ENCODE results near the gene MOB1B. TPM values are rescaled to one million over a fixed set of nuclear protein-coding genes. Genes with fewer than 3 reads are reported as not detected.

The MOB1B gene
- polyA plus RNA-seq, 1 experiment: 5.6 TPM

DNA sequence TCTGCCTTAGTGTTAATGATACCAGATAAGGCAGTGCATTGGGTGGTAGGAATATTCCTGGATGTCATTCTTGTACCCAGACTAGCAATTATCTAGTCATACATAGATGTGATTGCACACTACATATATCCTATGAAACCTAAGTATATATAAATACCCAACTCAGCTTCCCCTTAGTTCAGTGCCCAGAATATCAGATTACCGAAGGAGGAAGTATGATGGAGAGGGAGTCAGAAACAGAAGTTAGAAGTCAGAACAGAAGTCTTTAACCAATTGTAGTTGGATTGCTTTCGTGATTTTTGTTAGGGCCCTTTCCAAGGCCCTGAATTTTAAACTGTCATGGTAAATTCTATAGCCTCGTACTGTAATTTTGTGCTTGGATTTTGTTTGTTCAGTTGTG is 42.9 kb downstream of the MOB1B start:
- H3K27me3 ChIP-seq (ENCODE audit: control insufficient read depth, insufficient read depth, low read length): no peaks in the 10 kb centered on the region
- no peaks in the 10 kb centered on the region for H3K36me3 ChIP-seq (ENCODE audit: control insufficient read depth, insufficient read depth, low read length)
- no peak overlapping the region for H3K4me3 ChIP-seq (ENCODE audit: low read depth, low read length)
- ChIA-PET POLR2A (no interaction called here), CTCF (interaction anchor here (1.7 to 1.8 kb wide), 2 partner anchors 11 to 14 kb away, joined by 5 to 6 read pairs; no protein-coding TSS in a partner anchor)
- TF ChIP-seq, protein P1, sequence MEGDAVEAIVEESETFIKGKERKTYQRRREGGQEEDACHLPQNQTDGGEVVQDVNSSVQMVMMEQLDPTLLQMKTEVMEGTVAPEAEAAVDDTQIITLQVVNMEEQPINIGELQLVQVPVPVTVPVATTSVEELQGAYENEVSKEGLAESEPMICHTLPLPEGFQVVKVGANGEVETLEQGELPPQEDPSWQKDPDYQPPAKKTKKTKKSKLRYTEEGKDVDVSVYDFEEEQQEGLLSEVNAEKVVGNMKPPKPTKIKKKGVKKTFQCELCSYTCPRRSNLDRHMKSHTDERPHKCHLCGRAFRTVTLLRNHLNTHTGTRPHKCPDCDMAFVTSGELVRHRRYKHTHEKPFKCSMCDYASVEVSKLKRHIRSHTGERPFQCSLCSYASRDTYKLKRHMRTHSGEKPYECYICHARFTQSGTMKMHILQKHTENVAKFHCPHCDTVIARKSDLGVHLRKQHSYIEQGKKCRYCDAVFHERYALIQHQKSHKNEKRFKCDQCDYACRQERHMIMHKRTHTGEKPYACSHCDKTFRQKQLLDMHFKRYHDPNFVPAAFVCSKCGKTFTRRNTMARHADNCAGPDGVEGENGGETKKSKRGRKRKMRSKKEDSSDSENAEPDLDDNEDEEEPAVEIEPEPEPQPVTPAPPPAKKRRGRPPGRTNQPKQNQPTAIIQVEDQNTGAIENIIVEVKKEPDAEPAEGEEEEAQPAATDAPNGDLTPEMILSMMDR (IDR thresholded peaks at IDR 0.05; ENCODE audit: insufficient read depth, low read depth, low read length): no peak
- no peak for DNase-seq (ENCODE audit: low read depth)

- TF ChIP-seq, protein P1 (IDR thresholded peaks at IDR 0.05; ENCODE audit: insufficient read depth, low read depth, low read length): no peak
- ChIA-PET POLR2A (interaction anchor here (0.6 kb wide), 1 partner anchor 13 kb away, joined by 14 read pairs; no protein-coding TSS in a partner anchor), CTCF (interaction anchor here (1.7 to 1.8 kb wide), 2 partner anchors 10 to 13 kb away, joined by 5 to 6 read pairs; no protein-coding TSS in a partner anchor)
- Histone ChIP-seq H3K4me3 (ENCODE audit: low read depth, low read length) (no peak overlapping the region), H3K27me3 (ENCODE audit: control insufficient read depth, insufficient read depth, low read length) (no peaks in the 10 kb centered on the region), H3K36me3 (ENCODE audit: control insufficient read depth, insufficient read depth, low read length) (no peaks in the 10 kb centered on the region)
- no peak for DNase-seq (ENCODE audit: low read depth)
Observed at GRCh38 chr4:70945452-70946055, 43.4 kb downstream of the MOB1B start.

DNA sequence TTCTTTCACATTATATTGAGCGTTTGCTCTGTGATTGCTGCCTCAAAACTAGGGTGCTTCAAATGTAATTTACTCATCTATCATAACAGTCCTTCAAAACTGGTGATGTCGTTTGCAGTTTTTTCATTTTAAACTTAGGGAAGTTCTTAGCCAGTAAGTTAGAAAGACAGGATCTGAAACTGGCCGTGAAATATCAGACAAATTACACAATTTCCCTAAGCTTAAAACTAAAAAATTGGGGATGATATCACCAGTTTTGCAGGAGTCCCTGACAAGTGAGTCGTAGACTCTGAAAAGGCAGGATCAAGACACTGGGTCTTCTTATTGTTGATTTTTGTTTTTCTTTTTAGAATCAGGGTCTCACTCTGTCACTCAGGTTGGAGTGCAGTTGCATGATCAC is 44.8 kb downstream of the MOB1B start:
- no peak for DNase-seq (ENCODE audit: low read depth)
- no peaks in the 10 kb centered on the region for H3K36me3 ChIP-seq (ENCODE audit: control insufficient read depth, insufficient read depth, low read length)
- TF ChIP-seq, protein P1 (IDR thresholded peaks at IDR 0.05; ENCODE audit: insufficient read depth, low read depth, low read length): no peak
- ChIA-PET CTCF (no interaction called here), POLR2A (no interaction called here)
- H3K4me3 ChIP-seq (ENCODE audit: low read depth, low read length): no peak overlapping the region
- no peaks in the 10 kb centered on the region for H3K27me3 ChIP-seq (ENCODE audit: control insufficient read depth, insufficient read depth, low read length)

- TF ChIP-seq, protein P1 (IDR thresholded peaks at IDR 0.05; ENCODE audit: insufficient read depth, low read depth, low read length): no peak
- ChIA-PET POLR2A (no interaction called here), CTCF (interaction anchor here (1.0 kb wide), 1 partner anchor 9 kb away, joined by 3 read pairs; no protein-coding TSS in a partner anchor)
- no peak for DNase-seq (ENCODE audit: low read depth)
- Histone ChIP-seq H3K27me3 (ENCODE audit: control insufficient read depth, insufficient read depth, low read length) (no peaks in the 10 kb centered on the region), H3K36me3 (ENCODE audit: control insufficient read depth, insufficient read depth, low read length) (no peaks in the 10 kb centered on the region), H3K4me3 (ENCODE audit: low read depth, low read length) (no peak overlapping the region)
Observed at GRCh38 chr4:70948665-70949260, 46.6 kb downstream of the MOB1B start.

- Histone ChIP-seq H3K36me3 (ENCODE audit: control insufficient read depth, insufficient read depth, low read length) (no peaks in the 10 kb centered on the region), H3K27me3 (ENCODE audit: control insufficient read depth, insufficient read depth, low read length) (no peaks in the 10 kb centered on the region), H3K4me3 (ENCODE audit: low read depth, low read length) (no peak overlapping the region)
- DNase-seq (ENCODE audit: low read depth): no peak
- TF ChIP-seq, protein P1 (IDR thresholded peaks at IDR 0.05; ENCODE audit: insufficient read depth, low read depth, low read length): no peak
- CTCF ChIA-PET: interaction anchor here (1.0 kb wide), 1 partner anchor 24 kb away, joined by 5 read pairs; no protein-coding TSS in a partner anchor
- POLR2A ChIA-PET: no interaction called here
Observed at GRCh38 chr4:70954032-70954431, 51.9 kb downstream of the MOB1B start.

Data from BJ (cell line).